Measurements from ENCODE around the gene JMJD8. TPM values are rescaled to one million over a fixed set of nuclear protein-coding genes. Genes with fewer than 3 reads are reported as not detected.
A peak's percentile ranks its signal among the peaks of the same experiment; 100 is the strongest.

Gene JMJD8
- total and polyA plus RNA-seq, 9 of the 15 experiments (the other 6 are each of a cell fraction or from before 2014, with no cell fraction given) = 1.2 to 50.6 (median 29.3) TPM

GRCh38 chr16:667780-668518, 16.2 kb downstream of the JMJD8 start, which contains the start of gene RHOT2 (continued):
- TF ChIP-seq HDAC8 (tag; IDR thresholded peaks at IDR 0.05) = 0 out of 2 replicates have a peak, but pooled peaks have one; percentile 31
- TF ChIP-seq E2F8 (IDR thresholded peaks at IDR 0.05; ENCODE audit: low read depth, partially characterized antibody) = peak; percentile 74
- TF ChIP-seq SMARCA4 (IDR thresholded peaks at IDR 0.05) = no peak
- 0 out of 2 replicates have a peak, but pooled peaks have one; percentile 15 for TF ChIP-seq MEF2A (IDR thresholded peaks at IDR 0.05; ENCODE audit: control insufficient read depth, low read depth, low read length)
- peak; percentile 45; the same call in 1 of the 2 replicates for TF ChIP-seq ZNF263 (CRISPR knock-in tag; IDR thresholded peaks at IDR 0.05; ENCODE audit: borderline replicate concordance)
- 0 out of 2 replicates have a peak, but pooled peaks have one; percentile 45 for TF ChIP-seq ZBTB17 (CRISPR knock-in tag; IDR thresholded peaks at IDR 0.05)
- TF ChIP-seq ZNF384 (IDR thresholded peaks at IDR 0.05; ENCODE audit: low read depth, low read length) = peak; percentile 29; the same call in 1 of the 2 replicates
- 0 out of 2 replicates have a peak, but pooled peaks have one; percentile 37 for TF ChIP-seq ERF (CRISPR knock-in tag; IDR thresholded peaks at IDR 0.05)
- no peak for TF ChIP-seq PURB (CRISPR knock-in tag; IDR thresholded peaks at IDR 0.05; ENCODE audit: low read depth)
- peak; percentile 99 for TF ChIP-seq GABPA (tag; conservative IDR thresholded peaks at IDR 0.05; ENCODE audit: low read depth)
- TF ChIP-seq POLR2AphosphoS5 (IDR thresholded peaks at IDR 0.05; ENCODE audit: control insufficient read depth, insufficient read depth, low read depth, low read length) = peak; percentile 71; the same call in 1 of the 2 replicates
- TF ChIP-seq FOSL1 (tag; conservative IDR thresholded peaks at IDR 0.05) = 0 out of 2 replicates have a peak, but pooled peaks have one; percentile 23
- TF ChIP-seq ESRRA (IDR thresholded peaks at IDR 0.05; ENCODE audit: borderline replicate concordance, low read depth) = peak; percentile 89
- peak; percentile 78 for TF ChIP-seq GMEB1 (CRISPR knock-in tag; IDR thresholded peaks at IDR 0.05)
- TF ChIP-seq SP2 (IDR thresholded peaks at IDR 0.05; ENCODE audit: extremely low read depth, low read depth, low read length, poor library complexity, severe bottlenecking) = peak; percentile 99
- TF ChIP-seq SAP30 (IDR thresholded peaks at IDR 0.05; ENCODE audit: borderline replicate concordance, insufficient read depth, low read depth, low read length, poor library complexity, severe bottlenecking) = peak; percentile 68
- TF ChIP-seq SIN3A (IDR thresholded peaks at IDR 0.05; ENCODE audit: borderline replicate concordance in 2 of 2, control insufficient read depth in 1 of 2, low read depth in 2 of 2, low read length in 2 of 2) = peak; percentile 52 to 83; a peak in 2 of 4 replicates
- TF ChIP-seq MED1 (CRISPR knock-in tag; IDR thresholded peaks at IDR 0.05; ENCODE audit: borderline replicate concordance) = 0 out of 2 replicates have a peak, but pooled peaks have one; percentile 72
- no peak for TF ChIP-seq ZBTB2 (IDR thresholded peaks at IDR 0.05)
- peak; percentile 35 for TF ChIP-seq KDM5B (IDR thresholded peaks at IDR 0.05; ENCODE audit: insufficient replicate concordance, low read depth, low read length)

Data from K562 (cell line).